Measurements from ENCODE around the gene ACTA2.

DNA sequence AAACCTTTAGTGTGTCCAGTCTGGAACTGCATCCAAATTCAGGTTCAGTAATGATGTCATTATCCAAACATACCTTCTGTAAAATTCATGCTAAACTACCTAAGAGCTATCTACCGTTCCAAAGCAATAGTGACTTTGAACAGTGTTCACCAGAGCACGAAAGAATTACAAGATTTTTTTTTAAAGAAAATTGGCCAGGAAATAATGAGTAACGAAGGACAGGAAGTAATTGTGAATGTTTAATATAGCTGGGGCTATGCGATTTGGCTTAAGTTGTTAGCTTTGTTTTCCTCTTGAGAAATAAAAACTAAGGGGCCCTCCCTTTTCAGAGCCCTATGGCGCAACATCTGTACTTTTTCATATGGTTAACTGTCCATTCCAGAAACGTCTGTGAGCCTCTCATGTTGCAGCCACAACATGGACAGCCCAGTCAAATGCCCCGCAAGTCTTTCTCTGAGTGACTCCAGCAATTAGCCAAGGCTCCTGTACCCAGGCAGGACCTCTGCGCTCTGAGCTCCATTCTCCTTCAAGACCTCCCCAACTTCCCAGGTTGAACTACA lies 37.3 kb upstream of the ACTA2 start:
- TF ChIP-seq, protein P1, sequence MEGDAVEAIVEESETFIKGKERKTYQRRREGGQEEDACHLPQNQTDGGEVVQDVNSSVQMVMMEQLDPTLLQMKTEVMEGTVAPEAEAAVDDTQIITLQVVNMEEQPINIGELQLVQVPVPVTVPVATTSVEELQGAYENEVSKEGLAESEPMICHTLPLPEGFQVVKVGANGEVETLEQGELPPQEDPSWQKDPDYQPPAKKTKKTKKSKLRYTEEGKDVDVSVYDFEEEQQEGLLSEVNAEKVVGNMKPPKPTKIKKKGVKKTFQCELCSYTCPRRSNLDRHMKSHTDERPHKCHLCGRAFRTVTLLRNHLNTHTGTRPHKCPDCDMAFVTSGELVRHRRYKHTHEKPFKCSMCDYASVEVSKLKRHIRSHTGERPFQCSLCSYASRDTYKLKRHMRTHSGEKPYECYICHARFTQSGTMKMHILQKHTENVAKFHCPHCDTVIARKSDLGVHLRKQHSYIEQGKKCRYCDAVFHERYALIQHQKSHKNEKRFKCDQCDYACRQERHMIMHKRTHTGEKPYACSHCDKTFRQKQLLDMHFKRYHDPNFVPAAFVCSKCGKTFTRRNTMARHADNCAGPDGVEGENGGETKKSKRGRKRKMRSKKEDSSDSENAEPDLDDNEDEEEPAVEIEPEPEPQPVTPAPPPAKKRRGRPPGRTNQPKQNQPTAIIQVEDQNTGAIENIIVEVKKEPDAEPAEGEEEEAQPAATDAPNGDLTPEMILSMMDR (IDR thresholded peaks at IDR 0.05), result no peak
- TF ChIP-seq POLR2A (IDR thresholded peaks at IDR 0.05), result no peak

Measured in Peyer's patch (tissue), 4 donors.